ENCODE measurements around the gene CHST6.

DNA sequence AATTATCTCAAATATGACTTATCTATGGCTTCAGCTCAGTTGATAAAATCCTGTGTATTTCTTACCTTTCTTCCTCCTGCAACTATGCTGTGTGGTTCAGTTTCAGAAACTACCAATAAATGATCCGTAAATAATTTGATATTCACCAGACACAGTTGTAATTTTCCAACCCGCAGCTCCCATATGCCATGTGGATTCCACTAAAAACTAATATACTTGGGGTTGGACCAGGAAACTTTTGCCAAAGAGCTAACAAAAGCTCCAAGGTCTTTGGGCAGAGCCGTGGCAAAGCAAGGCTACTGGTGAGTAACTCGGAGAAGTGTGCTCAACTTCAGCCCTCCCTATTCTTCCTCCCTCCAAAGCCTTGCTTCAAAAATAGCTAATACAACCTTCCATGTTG, 2.3 kb upstream of the CHST6 start:
- TF ChIP-seq, protein P1, sequence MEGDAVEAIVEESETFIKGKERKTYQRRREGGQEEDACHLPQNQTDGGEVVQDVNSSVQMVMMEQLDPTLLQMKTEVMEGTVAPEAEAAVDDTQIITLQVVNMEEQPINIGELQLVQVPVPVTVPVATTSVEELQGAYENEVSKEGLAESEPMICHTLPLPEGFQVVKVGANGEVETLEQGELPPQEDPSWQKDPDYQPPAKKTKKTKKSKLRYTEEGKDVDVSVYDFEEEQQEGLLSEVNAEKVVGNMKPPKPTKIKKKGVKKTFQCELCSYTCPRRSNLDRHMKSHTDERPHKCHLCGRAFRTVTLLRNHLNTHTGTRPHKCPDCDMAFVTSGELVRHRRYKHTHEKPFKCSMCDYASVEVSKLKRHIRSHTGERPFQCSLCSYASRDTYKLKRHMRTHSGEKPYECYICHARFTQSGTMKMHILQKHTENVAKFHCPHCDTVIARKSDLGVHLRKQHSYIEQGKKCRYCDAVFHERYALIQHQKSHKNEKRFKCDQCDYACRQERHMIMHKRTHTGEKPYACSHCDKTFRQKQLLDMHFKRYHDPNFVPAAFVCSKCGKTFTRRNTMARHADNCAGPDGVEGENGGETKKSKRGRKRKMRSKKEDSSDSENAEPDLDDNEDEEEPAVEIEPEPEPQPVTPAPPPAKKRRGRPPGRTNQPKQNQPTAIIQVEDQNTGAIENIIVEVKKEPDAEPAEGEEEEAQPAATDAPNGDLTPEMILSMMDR (IDR thresholded peaks at IDR 0.05) = no peak
- TF ChIP-seq POLR2A (IDR thresholded peaks at IDR 0.05) = no peak
